Measurements from ENCODE around the gene PPP1R14C.
A peak's percentile ranks its signal among the peaks of the same experiment; 100 is the strongest.

Gene PPP1R14C

DNA sequence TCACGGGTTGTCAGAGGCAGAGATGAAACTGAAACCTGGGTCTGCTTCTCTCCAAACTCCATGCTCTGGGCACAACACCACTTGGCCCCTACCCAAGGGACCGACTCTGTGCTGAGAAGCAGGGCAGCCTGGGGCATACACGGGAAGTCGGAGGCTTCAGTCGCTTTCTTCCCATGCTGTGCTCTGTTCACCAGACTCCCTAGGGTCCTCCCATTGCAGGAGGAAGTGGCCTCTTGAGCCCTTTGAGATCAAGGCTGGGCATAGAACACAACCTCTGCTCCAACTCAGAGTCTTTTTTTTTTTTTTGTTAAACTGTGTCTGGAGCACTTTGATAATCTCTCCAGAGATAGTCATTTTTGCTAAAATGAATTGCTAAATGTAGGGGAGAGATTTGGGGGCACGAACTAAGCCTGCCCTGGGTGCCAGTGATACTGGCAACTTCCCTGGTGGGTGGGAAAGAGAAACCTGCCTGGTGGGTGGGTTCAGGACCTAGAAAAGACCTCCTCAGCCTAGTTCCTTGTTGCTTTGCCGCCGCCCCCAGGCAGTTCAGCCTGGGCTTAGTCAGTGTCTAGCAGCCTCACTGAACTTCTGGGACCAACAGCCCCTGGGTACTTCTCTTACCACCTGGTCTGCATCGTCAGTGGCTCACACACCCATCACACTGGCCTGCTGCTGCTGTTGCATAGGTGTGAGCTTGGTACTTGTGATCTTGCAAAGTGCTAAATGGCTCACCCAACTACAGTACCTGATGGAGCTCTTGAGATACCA lies 62.0 kb downstream of the PPP1R14C start:
- peak in 4 of 42 donors; percentile 15 to 42 (median 22) for DNase-seq
- intact Hi-C loops (cut with DNase I): no loop called here

DNA sequence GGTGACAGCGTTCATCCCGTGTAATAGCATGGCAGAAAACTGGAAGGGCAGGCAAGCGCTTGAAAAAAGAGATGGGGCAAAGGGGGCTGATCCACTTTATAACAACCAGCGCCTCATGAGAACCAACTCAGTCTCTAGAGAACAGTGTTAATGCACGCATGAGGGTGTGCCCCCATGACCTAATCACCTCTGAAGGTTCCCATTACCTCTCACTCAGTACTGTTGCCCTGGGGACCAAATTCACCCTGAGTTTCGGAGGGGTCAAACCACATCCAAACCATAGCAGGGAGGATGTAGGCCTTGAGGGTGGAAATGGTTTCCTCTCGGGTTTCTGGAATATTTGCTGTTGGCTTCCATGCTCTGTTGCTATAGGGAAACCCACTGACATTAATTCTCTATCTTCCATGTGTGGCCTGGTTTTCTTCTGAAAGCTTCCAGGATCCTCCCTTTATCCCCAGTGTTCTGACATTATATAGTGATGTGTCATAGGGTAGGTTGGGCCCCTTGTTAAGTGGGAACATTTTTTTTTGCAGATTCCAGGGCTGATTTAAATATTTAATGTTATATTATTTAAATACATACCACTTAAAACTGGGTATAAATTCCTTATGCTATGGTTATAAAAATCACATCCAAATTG lies 65.2 kb downstream of the PPP1R14C start:
- no peak for DNase-seq
- intact Hi-C loops (cut with DNase I): no loop called here

DNA sequence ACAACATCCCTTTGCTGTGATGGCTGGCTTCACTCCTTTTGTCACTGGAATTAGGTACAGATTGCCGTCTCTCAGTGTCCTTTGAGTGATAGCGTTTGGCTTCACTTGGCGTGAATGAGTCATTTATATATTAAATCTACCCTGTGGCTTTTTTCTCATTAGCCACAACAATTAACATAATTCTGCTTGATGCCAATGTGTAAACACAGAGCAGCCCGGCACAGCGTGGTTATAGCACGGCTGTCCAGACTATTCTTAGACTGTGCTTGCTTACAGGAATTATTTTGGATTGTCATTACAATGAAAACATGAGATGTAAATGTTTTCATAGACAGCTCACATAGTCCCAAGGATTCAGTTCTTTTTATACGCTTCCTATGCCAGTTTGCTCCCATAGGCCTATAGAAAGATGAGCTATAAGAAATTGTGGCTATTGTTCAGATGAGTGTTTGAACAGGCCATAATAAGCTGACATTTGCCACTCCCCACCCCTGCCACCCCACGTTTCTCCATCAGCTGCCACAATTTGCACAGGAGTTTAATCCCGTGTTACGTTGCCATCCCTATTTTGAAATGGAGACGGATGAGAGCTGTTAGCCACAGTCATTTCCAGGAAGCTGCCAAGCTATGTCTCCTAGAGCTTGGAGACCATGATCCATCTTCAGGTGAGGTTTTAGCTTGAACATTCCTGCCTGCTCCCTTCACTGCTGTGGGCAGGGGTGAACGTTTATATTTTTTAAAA lies 65.9 kb downstream of the PPP1R14C start:
- intact Hi-C loops (cut with DNase I): no loop called here
- DNase-seq: no peak

DNA sequence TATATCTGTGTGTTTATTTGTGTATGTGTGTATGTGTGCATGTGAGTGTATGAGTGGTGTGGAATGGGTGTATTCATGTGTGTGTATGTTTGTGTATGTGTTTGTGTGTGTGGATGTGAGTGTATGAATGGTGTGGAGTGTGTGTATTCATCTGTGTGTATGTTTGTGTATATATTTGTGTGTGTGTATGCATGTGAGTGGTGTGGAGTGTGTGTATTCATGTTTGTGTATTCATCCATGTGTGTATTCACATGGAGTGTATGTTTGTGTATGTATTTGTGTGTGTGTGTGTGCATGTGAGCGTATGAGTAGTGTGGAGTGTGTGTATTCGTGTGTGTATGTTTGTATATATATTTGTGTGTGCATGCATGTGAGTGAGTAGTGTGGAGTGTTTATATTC lies 66.6 kb downstream of the PPP1R14C start:
- intact Hi-C loops (cut with DNase I): no loop called here
- no peak for DNase-seq

DNA sequence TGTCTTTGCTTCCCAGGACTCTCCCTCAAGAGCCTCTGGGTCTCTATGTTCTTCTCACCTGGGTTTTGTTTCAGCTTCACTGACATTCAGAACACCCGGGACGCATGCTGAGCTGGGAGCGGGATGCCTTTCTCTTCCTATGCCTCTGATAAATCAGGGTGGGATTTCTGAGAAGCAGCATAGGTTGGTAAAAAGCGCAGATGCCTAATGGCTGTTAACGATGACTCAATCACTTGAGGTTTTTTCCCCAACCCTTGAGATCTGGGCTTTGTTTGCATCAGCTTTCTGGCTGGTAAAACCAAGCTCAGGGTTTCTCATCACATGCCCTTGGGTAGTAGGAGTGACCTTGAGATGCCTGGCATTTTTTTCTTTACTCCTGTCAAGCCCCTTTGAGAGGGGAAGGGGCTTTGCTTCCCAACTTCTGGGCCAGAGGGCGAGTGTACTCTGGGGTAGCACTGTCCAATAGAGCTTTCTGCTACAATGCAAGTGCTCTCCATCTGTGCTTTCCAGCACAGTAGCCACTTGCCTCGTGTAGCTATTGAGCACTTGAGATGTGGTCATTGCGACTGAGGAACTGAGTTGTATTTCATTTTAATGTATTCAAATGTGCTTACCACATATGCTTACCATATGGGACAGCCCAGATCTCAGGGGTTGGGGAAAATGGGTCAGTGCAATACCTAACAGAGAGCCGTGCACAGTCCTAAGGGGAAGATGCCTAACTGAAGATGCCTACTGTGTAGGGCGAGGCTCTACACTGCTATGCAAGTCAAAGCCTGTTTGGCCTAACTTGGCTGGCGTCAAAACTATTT lies 69.1 kb downstream of the PPP1R14C start:
- intact Hi-C loops (cut with DNase I): no loop called here

DNA sequence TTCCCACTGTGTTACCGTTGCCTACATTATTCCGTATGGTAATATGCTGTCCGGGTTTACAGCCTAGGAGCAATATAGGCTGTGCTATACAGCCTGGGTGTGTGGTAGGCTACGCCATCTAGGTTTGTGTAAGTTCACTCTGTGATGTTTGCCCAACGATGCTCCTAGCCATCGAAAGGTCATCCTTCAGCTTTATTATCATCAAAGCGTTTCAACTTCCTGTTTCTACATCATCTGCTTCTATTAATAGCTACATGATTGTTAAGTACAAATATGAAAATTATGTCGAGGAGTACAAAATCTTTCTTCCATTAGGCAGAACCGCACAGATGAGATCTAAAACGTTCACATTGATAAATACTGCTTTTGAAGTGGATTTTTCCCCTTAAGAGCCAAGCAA lies 69.9 kb downstream of the PPP1R14C start:
- intact Hi-C loops (cut with DNase I): no loop called here
- no peak for DNase-seq

More for the DNA sequence above, 69.1 kb downstream of the PPP1R14C start:
- no peak for DNase-seq

DNA sequence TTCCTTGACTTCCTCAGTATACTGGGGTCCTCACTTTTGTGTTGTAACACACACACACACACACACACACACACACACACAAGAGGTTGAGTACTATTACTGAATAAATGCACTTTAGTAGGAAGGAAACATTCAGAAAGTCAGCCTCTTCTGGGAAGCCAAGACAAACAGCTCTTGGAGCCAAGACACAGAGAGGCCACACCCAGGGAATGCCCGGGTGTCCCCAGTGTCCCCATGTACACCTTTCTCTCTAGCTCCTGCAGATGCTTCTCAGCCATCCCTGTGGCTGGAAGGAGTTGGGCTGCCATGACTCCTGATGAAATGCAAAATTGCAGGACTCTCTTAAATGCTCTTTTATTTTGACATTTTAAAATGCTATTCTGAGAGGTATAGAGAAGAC lies 70.5 kb downstream of the PPP1R14C start:
- DNase-seq: no peak

DNA sequence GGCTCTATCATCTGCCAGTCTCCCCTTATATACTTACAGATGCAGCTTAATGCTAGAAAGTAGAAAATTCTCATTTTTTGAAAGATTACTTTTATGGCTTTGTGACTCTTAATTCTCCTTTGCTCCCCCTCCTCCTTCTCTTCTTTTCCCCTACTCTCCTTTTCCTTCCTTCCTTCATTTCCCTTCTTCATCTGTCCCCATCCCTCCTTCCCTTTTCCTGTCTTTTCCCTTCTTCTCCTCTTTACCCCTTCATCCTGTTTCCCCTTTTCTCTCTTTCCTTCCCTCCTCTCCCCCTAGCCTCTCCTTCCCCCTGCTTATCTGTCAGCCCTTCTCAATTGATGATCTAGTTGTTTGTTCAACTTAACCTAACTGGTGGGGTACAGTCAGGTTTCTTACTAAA lies 71.5 kb downstream of the PPP1R14C start:
- no peak for DNase-seq
- intact Hi-C loops (cut with DNase I): no loop called here

More for the DNA sequence above, 70.5 kb downstream of the PPP1R14C start:
- intact Hi-C loops (cut with DNase I): no loop called here

DNA sequence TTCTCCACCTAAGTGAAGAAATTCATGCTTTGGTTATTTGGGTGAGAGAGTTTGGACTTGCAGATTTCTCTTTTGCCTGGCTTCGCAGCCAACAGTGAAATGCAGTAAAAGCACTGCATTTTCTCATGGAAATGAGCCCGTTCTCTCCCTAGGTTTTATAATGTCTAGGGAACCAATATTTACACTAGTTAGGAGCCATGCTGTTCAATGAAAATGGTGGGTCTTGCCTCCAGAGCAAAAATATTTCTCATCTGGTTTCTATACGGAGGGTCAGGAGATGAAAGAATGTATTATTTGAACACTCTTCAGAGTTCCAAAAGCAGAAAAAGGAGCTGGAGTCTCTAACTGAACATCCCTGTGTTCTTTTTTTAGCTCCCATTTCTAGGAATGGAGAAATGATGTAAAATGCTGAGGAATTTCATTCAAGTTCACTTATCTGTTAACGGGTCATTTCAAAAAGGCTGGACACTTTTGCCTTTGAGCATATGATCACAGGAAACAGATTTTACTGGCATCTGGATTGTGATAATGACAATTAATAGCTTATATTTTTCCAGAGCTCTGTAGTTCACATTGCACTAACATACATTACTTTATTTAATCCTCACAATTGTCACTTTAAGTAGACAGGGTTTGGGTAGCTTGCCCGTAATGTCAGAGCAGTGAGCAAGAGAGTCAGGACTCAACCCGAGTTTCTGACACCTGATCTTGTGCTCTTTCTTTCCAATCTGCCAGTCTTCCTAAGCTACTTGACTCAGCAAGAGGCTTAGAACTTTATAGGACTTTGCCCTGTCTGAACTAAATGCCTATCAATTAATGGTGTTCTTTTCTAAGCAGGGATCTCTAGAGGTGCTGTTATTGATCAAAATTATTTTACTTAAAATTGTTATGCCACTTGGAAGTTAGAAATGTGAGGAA lies 78.0 kb downstream of the PPP1R14C start:
- intact Hi-C loops (cut with DNase I): no loop called here

DNA sequence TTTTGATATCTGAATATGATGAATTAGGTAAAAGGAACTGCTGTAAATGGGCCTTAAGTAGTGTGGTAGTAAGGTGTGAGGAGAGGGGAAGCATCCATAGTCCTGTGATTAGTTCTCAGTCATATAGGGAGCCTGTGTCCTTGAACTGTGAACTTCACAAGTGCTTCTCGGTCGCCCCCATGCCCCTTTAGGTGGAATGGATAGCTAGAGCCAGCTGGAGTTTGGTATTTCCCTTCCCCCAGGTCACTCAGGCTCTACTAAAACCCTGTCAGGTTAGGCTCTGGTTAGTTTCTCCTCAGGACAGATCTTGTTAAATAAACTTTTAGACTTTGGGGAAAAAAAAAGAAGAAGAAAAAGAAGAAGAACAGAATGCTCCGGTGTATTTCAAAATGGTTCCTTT lies 82.0 kb downstream of the PPP1R14C start:
- intact Hi-C loops (cut with DNase I): no loop called here

More for the DNA sequence above, 78.0 kb downstream of the PPP1R14C start:
- DNase-seq: no peak

DNA sequence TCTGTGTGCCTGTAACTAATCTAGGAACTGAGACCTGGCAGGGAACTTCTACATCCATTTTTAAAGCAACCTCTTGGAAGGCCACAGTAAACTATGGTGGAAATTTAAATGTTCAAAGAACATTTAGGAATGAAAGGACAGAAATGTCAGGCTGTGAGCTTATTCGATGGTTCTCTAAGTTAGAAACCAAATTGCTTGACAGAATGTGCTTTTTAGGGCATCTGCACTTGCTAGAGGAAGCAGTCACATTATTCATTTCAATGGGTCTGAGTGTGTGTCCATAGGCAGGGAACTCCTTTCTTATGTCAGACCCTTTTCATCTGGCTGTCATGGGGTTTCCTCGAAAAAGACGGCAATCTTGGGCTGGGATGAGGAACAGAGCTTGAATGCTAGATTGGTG lies 84.4 kb downstream of the PPP1R14C start:
- no peak for DNase-seq
- intact Hi-C loops (cut with DNase I): no loop called here

More for the DNA sequence above, 82.0 kb downstream of the PPP1R14C start:
- DNase-seq: no peak

DNA sequence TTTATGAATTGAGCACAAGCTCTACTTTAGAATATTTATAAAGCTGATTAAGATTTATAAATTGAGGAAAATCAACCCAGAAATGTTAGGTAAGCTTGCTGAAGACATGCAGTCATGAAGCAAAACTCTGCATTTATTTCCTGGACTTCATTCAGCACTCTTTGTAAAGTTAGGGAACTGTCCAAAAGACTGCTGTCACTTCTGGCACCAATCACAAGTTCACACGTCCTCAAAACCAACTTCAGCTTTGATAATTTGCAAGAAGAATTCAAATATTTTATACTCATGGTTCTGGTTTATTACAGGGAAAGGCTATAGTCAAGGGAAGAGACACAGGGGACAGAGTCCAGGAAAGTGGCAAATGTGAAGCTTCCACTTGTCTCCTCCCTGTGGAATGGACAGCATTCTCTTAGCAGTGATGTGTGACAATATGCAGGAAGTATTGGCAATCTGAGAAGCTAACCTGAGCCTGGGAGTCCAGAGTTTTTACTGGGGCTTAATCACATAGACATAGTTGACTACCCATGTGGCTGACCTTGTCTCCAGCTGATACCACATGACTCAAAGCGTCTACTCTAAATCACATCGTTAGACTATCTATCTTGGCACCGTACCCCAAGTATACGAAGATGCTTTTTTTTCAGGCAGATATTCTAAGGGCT lies 85.4 kb downstream of the PPP1R14C start:
- no peak for DNase-seq
- intact Hi-C loops (cut with DNase I): no loop called here

DNA sequence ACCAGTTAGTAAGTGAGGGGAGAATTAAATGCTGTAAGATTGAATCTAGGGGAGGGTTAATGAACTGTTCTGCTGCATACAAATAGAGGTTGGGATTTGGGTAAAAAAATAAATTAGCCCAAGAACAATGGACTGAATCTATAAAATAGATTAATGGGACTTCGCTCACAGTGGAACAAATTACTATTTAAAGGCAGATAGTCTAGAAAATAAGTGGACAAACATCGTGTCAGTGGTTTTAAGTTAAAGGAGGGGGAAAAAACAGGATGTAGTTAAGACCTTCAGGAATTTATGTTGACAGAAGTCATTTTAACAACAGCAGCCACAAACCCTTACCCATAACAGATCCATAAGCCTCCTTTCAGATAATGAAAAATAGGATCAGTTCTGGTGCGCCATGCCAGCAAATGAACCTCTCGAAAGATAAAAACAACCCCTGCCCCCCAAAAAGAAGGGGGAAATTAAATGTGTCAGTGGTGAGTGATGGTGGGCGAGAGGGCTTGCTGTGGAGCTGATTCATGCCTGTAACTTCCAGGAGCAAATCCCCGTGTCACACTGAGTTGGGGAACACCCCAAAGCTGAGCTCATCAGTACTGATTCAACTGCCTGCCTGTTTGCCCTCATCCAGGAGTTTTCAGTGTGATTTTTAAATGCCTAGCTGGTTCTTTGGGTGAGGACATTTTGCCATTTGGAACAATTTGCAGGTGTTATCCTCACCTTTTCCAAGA lies 86.8 kb downstream of the PPP1R14C start:
- peak in 13 of 42 donors; percentile 10 to 55 (median 37) for DNase-seq
- intact Hi-C loops (cut with DNase I): no loop called here

DNA sequence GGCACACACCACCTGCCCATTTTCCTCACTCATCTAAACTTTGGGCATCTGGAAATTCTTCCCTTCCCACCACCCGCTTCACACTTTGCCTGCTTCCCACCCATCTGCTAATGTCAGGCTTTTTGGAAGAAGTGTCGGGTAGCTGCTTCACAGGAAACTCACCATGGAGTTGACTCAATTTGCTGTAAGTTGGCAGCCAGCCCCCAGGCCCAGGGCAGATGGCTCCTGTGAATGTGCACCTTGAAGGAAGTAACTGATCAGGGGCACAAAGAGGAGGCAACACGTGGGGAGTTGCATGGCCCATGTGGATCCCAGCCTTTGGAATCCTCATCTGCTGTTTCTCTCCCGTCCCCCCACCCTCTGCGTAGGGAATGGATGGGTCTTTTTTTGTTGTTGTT lies 87.3 kb downstream of the PPP1R14C start:
- intact Hi-C loops (cut with DNase I): no loop called here
- no peak for DNase-seq

DNA sequence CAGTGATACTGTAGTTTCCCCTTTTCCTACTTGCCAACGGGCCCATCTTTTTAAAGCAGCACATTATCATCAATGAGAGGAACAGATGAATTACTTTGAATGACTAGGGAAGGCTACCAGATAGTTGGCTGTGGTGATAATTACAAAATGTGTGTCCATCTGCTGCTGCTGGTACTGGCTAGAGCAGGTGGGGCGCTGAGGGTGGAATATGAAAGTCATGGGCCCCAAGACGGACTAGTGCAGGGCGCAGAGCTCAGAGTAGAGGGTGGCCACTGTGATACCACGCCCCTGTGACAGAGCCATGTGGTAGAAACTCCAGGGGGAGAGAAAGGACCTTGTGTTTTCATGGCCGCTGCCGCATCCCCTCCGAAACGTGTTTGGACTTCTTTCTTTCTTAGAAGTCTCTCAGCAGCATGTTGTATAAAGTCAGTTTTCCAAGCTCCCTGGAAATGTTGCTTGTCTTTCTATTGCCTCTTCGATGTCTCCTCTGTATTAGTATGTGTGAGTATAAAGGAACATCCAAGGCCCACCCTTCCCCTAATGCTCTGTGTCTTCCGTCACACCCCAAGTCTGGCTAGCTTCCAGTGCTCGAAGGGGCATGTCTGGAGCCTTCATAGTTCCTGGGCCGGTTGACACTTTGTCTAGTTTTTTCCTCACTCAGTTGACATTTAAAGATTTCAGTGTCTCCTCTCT lies 88.1 kb downstream of the PPP1R14C start:
- intact Hi-C loops (cut with DNase I): no loop called here
- DNase-seq: peak in 1 of 42 donors; percentile 6

DNA sequence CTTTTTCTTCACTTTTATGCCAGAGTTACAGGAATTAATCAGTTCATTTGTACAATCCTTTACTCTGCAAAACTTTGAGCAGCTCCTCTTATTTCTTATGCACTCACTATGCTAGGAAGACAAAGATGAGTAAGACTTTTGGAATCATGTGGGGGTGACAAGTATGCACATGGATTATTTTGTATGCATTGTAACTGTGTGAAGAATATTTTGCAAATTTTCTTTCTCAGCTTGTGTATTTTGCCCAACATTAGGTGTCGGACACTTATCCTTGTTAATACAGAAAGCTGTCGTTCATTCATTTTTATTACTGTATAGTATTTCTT lies 88.6 kb downstream of the PPP1R14C start:
- no peak for DNase-seq
- intact Hi-C loops (cut with DNase I): no loop called here

DNA sequence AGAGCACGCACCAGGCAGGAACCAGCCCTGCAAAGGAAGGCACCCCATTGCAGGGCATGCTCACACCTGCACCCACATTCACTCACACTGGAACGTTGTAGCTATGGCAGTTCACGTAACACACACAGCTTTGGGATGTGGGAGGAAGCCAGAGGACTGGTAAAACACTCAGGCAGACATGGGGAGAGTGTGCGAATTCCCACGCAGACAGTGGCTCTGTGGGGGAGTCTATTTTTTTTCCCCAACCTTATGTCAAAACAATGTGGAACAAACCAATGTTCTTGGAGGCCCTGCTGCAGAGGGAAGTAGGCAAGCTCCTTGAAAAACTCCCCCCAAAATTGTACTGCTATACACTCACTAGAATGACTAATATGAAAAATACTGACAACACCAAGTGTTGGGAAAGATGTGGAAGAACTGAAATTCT lies 91.0 kb downstream of the PPP1R14C start:
- DNase-seq: peak in 35 of 42 donors; percentile 8 to 83 (median 51)
- intact Hi-C loops (cut with DNase I): no loop called here
